HepG2 (cell line): ENCODE measurements around the gene TEF. TPM values are rescaled to one million over a fixed set of nuclear protein-coding genes. Genes with fewer than 3 reads are reported as not detected.

ENCODE experiments used
- DMTF1 ChIP-seq: sonication (generic); formaldehyde crosslinking; IDR thresholded peaks from 2 replicates; pipeline ENCODE4 v1.4.0; 2020; ENCODE audit warnings: mild to moderate bottlenecking, missing genetic modification reagents
- ESRRA ChIP-seq: sonication (generic); formaldehyde crosslinking; IDR thresholded peaks from 2 replicates; pipeline ENCODE4 v1.5.1; 2020; ENCODE audit warnings: mild to moderate bottlenecking, low read depth, missing genetic modification reagents
- GFI1 ChIP-seq: sonication (generic); formaldehyde crosslinking; IDR thresholded peaks from 2 replicates; pipeline ENCODE4 v1.5.0; 2020; ENCODE audit warnings: missing genetic modification reagents, mild to moderate bottlenecking, borderline replicate concordance
- HNRNPL ChIP-seq: fragments of 200-400 bp; formaldehyde crosslinking; IDR thresholded peaks from 2 replicates; pipeline ENCODE4 v1.6.1; 2017; ENCODE audit warnings: mild to moderate bottlenecking, low read depth, low read length
- HNRNPLL ChIP-seq: fragments of 200-400 bp; formaldehyde crosslinking; IDR thresholded peaks from 2 replicates; pipeline ENCODE4 v1.6.1; 2017; ENCODE audit warnings: mild to moderate bottlenecking, low read depth, low read length; ENCODE audit not compliant: poor library complexity, severe bottlenecking
- HOXD1 ChIP-seq: sonication (generic); formaldehyde crosslinking; IDR thresholded peaks from 2 replicates; pipeline ENCODE4 v1.5.0; 2020; ENCODE audit warnings: missing genetic modification reagents
- MLLT10 ChIP-seq: sonication (generic); formaldehyde crosslinking; IDR thresholded peaks from 2 replicates; pipeline ENCODE4 v1.4.0; 2020; ENCODE audit warnings: missing genetic modification reagents
- RELA ChIP-seq: sonication (generic); formaldehyde crosslinking; IDR thresholded peaks from 2 replicates; pipeline ENCODE4 v1.4.0; 2020; ENCODE audit warnings: missing genetic modification reagents
- SALL1 ChIP-seq: sonication (generic); formaldehyde crosslinking; IDR thresholded peaks from 2 replicates; pipeline ENCODE4 v1.8.0; 2022; ENCODE audit warnings: mild to moderate bottlenecking, missing genetic modification reagents
- TAF1 ChIP-seq: sonication (generic); formaldehyde crosslinking; IDR thresholded peaks from 2 replicates; pipeline ENCODE4 v1.4.0; 2020; ENCODE audit warnings: missing genetic modification reagents
- TOPORS ChIP-seq: sonication (generic); formaldehyde crosslinking; IDR thresholded peaks from 2 replicates; pipeline ENCODE4 v1.8.0; 2023; ENCODE audit warnings: mild to moderate bottlenecking, missing genetic modification reagents
- WIZ ChIP-seq: sonication (generic); formaldehyde crosslinking; IDR thresholded peaks from 2 replicates; pipeline ENCODE4 v1.5.1; 2020; ENCODE audit warnings: mild to moderate bottlenecking, missing genetic modification reagents
- ZBTB21 ChIP-seq: sonication (generic); formaldehyde crosslinking; IDR thresholded peaks from 2 replicates; pipeline ENCODE4 v1.4.0; 2020; ENCODE audit warnings: missing genetic modification reagents
- ZNF10 ChIP-seq: sonication (generic); formaldehyde crosslinking; IDR thresholded peaks from 2 replicates; pipeline ENCODE4 v1.4.0; 2020; ENCODE audit warnings: mild to moderate bottlenecking, low read depth, missing genetic modification reagents, borderline replicate concordance
- ZNF3 ChIP-seq: IDR thresholded peaks from 2 replicates; pipeline ENCODE4 v1.7.0; 2017; ENCODE audit warnings: inconsistent platforms
- ZNF335 ChIP-seq: sonication (generic); formaldehyde crosslinking; IDR thresholded peaks from 2 replicates; pipeline ENCODE4 v1.4.0; 2020; ENCODE audit warnings: missing genetic modification reagents
- ZNF44 ChIP-seq: sonication (generic); formaldehyde crosslinking; IDR thresholded peaks from 2 replicates; pipeline ENCODE4 v1.5.1; 2020; ENCODE audit warnings: mild to moderate bottlenecking, missing genetic modification reagents
- ZNF7 ChIP-seq: IDR thresholded peaks from 2 replicates; pipeline ENCODE4 v1.6.1; 2016; ENCODE audit warnings: missing biosample characterization, missing genetic modification reagents
- ZNF772 ChIP-seq: sonication (generic); formaldehyde crosslinking; IDR thresholded peaks from 2 replicates; pipeline ENCODE4 v1.5.0; 2020; ENCODE audit warnings: mild to moderate bottlenecking, missing genetic modification reagents
- ZNF790 ChIP-seq: sonication (generic); formaldehyde crosslinking; IDR thresholded peaks from 2 replicates; pipeline ENCODE4 v1.8.0; 2022; ENCODE audit warnings: missing genetic modification reagents, mild to moderate bottlenecking, borderline replicate concordance
- polyA plus RNA-seq, 8 experiments: library from polyadenylated mRNA; depleted of rRNA in 3 of 8; stranded (reverse) in 7 of 8; unstranded in 1 of 8; fragments of >200 nt; fragmentation: Illumina TruSeq in 4 of 8; extraction: Trizol in 4 of 8; gene quantifications; 2 replicates each; pipeline versions ENCODE4 v1.2.1 to v1.2.3, GENCODE V29; 2011 to 2016; ENCODE audit warnings: low read depth in 4 of 8, missing spikeins in 1 of 8, mixed read lengths in 1 of 8; ENCODE audit not compliant: insufficient read depth in 1 of 8
- total RNA-seq, 5 experiments: library from RNA; depleted of rRNA; stranded (reverse); fragments of >200 nt; fragmentation: Illumina TruSeq; extraction: Trizol; gene quantifications; 2 replicates each; pipeline ENCODE4 v1.2.3, GENCODE V29; 2016; ENCODE audit warnings: low read depth in 1 of 5
- TF ChIP-seq, protein P1 (sequence below): sonication (generic); formaldehyde crosslinking; IDR thresholded peaks from 2 replicates; pipeline ENCODE4 v1.9.0; 2021; ENCODE audit warnings: missing genetic modification reagents, borderline replicate concordance
- TF ChIP-seq, protein P2 (sequence below): sonication (generic); formaldehyde crosslinking; IDR thresholded peaks from 2 replicates; pipeline ENCODE4 v1.9.0; 2022; ENCODE audit warnings: low read depth, missing genetic modification reagents
- TF ChIP-seq, protein P3 (sequence below): sonication (generic); formaldehyde crosslinking; conservative IDR thresholded peaks from 2 replicates; pipeline ENCODE4 v1.4.0; 2020; ENCODE audit warnings: missing genetic modification reagents

The TEF gene
- total and polyA plus RNA-seq, 2 of the 13 experiments (the other 11 are each of a cell fraction or from before 2014, with no cell fraction given), result 7.6 to 11.2 TPM

- TF ChIP-seq, protein P1, sequence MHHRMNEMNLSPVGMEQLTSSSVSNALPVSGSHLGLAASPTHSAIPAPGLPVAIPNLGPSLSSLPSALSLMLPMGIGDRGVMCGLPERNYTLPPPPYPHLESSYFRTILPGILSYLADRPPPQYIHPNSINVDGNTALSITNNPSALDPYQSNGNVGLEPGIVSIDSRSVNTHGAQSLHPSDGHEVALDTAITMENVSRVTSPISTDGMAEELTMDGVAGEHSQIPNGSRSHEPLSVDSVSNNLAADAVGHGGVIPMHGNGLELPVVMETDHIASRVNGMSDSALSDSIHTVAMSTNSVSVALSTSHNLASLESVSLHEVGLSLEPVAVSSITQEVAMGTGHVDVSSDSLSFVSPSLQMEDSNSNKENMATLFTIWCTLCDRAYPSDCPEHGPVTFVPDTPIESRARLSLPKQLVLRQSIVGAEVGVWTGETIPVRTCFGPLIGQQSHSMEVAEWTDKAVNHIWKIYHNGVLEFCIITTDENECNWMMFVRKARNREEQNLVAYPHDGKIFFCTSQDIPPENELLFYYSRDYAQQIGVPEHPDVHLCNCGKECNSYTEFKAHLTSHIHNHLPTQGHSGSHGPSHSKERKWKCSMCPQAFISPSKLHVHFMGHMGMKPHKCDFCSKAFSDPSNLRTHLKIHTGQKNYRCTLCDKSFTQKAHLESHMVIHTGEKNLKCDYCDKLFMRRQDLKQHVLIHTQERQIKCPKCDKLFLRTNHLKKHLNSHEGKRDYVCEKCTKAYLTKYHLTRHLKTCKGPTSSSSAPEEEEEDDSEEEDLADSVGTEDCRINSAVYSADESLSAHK (CRISPR knock-in tag), result no peak
- TF ChIP-seq HNRNPLL (peak; percentile 52), ESRRA (CRISPR knock-in tag) (peak; percentile 58; the same call in 1 of the 2 replicates), ZNF790 (0 out of 2 replicates have a peak, but pooled peaks have one; percentile 15), GFI1 (CRISPR knock-in tag) (no peak), TAF1 (peak; percentile 84), TOPORS (peak; percentile 16; the same call in 1 of the 2 replicates), ZNF7 (CRISPR knock-in tag) (no peak), ZNF10 (CRISPR knock-in tag) (no peak), HNRNPL (0 out of 2 replicates have a peak, but pooled peaks have one; percentile 56), SALL1 (CRISPR knock-in tag) (peak; percentile 89), RELA (CRISPR knock-in tag) (no peak), ZNF335 (CRISPR knock-in tag) (no peak), HOXD1 (CRISPR knock-in tag) (no peak), ZNF772 (CRISPR knock-in tag) (no peak; the same call in none of the 2 replicates), DMTF1 (CRISPR knock-in tag) (no peak), ZNF3 (CRISPR knock-in tag) (no peak), ZNF44 (CRISPR knock-in tag) (no peak), ZBTB21 (CRISPR knock-in tag) (peak; percentile 86), MLLT10 (no peak), WIZ (CRISPR knock-in tag) (no peak)
- TF ChIP-seq, protein P2, sequence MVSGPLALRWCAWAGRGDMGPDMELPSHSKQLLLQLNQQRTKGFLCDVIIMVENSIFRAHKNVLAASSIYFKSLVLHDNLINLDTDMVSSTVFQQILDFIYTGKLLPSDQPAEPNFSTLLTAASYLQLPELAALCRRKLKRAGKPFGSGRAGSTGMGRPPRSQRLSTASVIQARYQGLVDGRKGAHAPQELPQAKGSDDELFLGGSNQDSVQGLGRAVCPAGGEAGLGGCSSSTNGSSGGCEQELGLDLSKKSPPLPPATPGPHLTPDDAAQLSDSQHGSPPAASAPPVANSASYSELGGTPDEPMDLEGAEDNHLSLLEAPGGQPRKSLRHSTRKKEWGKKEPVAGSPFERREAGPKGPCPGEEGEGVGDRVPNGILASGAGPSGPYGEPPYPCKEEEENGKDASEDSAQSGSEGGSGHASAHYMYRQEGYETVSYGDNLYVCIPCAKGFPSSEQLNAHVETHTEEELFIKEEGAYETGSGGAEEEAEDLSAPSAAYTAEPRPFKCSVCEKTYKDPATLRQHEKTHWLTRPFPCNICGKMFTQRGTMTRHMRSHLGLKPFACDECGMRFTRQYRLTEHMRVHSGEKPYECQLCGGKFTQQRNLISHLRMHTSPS (CRISPR knock-in tag), result peak; percentile 72; the same call in 1 of the 2 replicates
- TF ChIP-seq, protein P3, sequence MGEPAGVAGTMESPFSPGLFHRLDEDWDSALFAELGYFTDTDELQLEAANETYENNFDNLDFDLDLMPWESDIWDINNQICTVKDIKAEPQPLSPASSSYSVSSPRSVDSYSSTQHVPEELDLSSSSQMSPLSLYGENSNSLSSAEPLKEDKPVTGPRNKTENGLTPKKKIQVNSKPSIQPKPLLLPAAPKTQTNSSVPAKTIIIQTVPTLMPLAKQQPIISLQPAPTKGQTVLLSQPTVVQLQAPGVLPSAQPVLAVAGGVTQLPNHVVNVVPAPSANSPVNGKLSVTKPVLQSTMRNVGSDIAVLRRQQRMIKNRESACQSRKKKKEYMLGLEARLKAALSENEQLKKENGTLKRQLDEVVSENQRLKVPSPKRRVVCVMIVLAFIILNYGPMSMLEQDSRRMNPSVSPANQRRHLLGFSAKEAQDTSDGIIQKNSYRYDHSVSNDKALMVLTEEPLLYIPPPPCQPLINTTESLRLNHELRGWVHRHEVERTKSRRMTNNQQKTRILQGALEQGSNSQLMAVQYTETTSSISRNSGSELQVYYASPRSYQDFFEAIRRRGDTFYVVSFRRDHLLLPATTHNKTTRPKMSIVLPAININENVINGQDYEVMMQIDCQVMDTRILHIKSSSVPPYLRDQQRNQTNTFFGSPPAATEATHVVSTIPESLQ, result no peak
Measured at GRCh38 chr22:41448189-41448808, 66.6 kb downstream of the TEF start (continued).
